Pancreas (tissue), 10 donors: Measurements from ENCODE around the gene CLDN3. TPM values are rescaled to one million over a fixed set of nuclear protein-coding genes. Genes with fewer than 3 reads are reported as not detected.

Experiments used
- ATAC-seq, 4 donors: fragments of 200-7000 bp; cut with Tn5 transposase; one replicate each; pipeline versions ENCODE4 v1.8.0 to v1.9.1; 2020; ENCODE audit warnings: mild to moderate bottlenecking in 4 of 4, moderate library complexity in 4 of 4
- DNase-seq, 6 donors: peaks; one replicate each; pipeline ENCODE4 v3.0.0-alpha.2; 2020
- FAIRE-seq: peaks from 2 replicates; lab custom pipeline; 2012; peaks lifted over from hg19 to GRCh38; lab: Jason Lieb, UNC
- H3K27ac ChIP-seq, 4 donors: fragments of 200-600 bp; sonication (generic); 1 replicate in 3 of 4; 2 replicates in 1 of 4; pipeline versions ENCODE4 v1.5.0 to v1.8.0; 2020
- H3K27me3 ChIP-seq, 4 donors: fragments of 200-600 bp; one replicate each; pipeline ENCODE4 v1.8.0; 2021
- H3K36me3 ChIP-seq, 3 donors: fragments of 200-600 bp; sonication (generic) in 1 of 3; one replicate each; pipeline versions ENCODE4 v1.5.0 to v1.8.0; 2020 to 2021
- H3K4me1 ChIP-seq, 3 donors: fragments of 200-600 bp; one replicate each; pipeline ENCODE4 v1.8.0; 2021
- H3K4me3 ChIP-seq, 4 donors: fragments of 200-600 bp; sonication (generic) in 2 of 4; one replicate each; pipeline versions ENCODE4 v1.5.0 to v1.8.0; 2020 to 2021
- H3K9me3 ChIP-seq, 4 donors: fragments of 200-600 bp; one replicate each; pipeline ENCODE4 v1.8.0; 2021
- WGBS, 2 donors: extraction: QIAGEN DNeasy Blood & Tissue Kit; methylation state at CpG; one replicate each; pipeline ENCODE4 v1.1.7; 2013; 5-methylcytosine and 5-hydroxymethylcytosine counted together
- intact Hi-C, 3 donors: fragments of 100-400 bp; cut with DNase I; formaldehyde crosslinking; loops; one replicate each; pipeline versions ENCODE4 v1.11.1 to v1.14.2; 2022
- polyA plus RNA-seq, 2 donors: library from polyadenylated mRNA; stranded (reverse); fragments of 200-250 nt; gene quantifications; one replicate each; pipeline ENCODE4 v1.2.3, GENCODE V29; 2013
- total RNA-seq, 6 donors: library from RNA; stranded (reverse); fragmentation: NEBNext Ultra II Directional in 4 of 6; extraction: Animal tissue kit (Norgen Biotek cat#: 25700) in 4 of 6; gene quantifications; one replicate each; pipeline versions ENCODE4 v1.2.1 to v1.2.4, GENCODE V29; 2021 to 2023
- TF ChIP-seq, protein P1 (sequence below), 4 donors: fragments of 200-600 bp; sonication (generic) in 3 of 4; IDR thresholded peaks; one replicate each; pipeline versions ENCODE4 v1.5.0 to v1.8.0; 2021; ENCODE audit warnings: antibody characterized with exemption in 4 of 4
- donor health status: healthy with polysubstance abuse.
- donor health status: DM: no; HTN: no; CAD: no; lungs with moderate emphysema.
- donor health status: DM: no; HTN: no; CAD: no.
- donor health status: control.
- donor health status: control.
- donor health status: Bipolar disorder and iron deficiency.
- donor health status: DM: yes; HTN: yes; CAD: no.
- donor health status: DM: no; HTN: no; CAD: no.
- donor health status: DM: no; HTN: no; CAD: no.
- donor health status: DM: yes; HTN: yes; CAD: no.

CLDN3 gene
- total and polyA plus RNA-seq, 8 donors = 42.9 to 122 (median 53.1) TPM

DNA sequence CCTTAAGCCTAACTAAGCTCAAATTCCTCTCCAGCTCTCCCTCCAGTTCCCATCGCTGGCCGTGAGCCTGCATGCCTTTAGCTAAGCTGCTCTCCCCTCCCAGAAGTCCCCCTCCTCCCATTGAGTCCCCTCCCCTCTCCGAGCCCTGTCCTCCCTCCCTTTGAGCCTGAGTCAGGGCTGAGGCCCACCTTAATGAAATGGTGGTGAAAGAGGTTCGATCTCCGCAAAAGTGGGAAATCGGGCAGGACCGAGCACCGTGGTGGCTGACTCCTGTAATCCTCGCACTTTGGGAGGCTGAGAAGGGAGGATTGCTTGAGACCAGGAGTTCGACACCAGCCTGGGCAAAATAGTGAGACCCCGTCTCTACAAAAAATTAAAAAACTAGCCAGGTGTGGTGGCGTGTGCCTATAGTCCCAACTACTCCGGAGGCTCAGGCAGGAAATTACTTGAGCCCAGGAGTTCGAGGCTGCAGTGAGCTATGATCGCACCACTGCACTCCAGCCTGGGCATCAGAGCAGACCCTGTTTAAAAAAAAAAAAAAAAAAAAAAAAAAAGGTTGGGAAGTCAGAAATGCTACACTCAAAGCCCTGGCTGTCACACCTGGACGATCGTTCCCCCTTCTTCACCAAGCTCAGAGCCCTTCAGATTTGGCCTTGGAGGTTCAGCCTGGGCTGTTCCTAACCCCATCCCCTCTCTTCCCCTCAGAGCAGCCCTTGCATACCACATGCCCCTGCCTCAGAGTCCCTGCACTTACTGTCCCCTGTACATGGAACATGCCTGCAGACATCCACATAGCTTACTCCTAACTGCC is 995 bp upstream of the CLDN3 start:
- peak in 1 of 6 donors; percentile 31 for DNase-seq
- H3K9me3 ChIP-seq = no peaks in the 10 kb centered on the region
- WGBS, 2 donors = 69% methylated on average over 17 of the region's 17 CpGs
- intact Hi-C loops = no loop called here
- TF ChIP-seq, protein P1, sequence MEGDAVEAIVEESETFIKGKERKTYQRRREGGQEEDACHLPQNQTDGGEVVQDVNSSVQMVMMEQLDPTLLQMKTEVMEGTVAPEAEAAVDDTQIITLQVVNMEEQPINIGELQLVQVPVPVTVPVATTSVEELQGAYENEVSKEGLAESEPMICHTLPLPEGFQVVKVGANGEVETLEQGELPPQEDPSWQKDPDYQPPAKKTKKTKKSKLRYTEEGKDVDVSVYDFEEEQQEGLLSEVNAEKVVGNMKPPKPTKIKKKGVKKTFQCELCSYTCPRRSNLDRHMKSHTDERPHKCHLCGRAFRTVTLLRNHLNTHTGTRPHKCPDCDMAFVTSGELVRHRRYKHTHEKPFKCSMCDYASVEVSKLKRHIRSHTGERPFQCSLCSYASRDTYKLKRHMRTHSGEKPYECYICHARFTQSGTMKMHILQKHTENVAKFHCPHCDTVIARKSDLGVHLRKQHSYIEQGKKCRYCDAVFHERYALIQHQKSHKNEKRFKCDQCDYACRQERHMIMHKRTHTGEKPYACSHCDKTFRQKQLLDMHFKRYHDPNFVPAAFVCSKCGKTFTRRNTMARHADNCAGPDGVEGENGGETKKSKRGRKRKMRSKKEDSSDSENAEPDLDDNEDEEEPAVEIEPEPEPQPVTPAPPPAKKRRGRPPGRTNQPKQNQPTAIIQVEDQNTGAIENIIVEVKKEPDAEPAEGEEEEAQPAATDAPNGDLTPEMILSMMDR (IDR thresholded peaks at IDR 0.05) = no peak
- FAIRE-seq = no peak
- H3K4me1 ChIP-seq = peaks cover 0 to 6% (median 4%) of the 10 kb centered on the region in 3 donors
- peak overlapping the region; percentile 37 to 71 (median 58) for H3K4me3 ChIP-seq
- no peaks in the 10 kb centered on the region for H3K27me3 ChIP-seq
- ATAC-seq = no peak
- H3K36me3 ChIP-seq = no peaks in the 10 kb centered on the region
- H3K27ac ChIP-seq = peak overlapping the region; percentile 92 to 96 (median 94)

DNA sequence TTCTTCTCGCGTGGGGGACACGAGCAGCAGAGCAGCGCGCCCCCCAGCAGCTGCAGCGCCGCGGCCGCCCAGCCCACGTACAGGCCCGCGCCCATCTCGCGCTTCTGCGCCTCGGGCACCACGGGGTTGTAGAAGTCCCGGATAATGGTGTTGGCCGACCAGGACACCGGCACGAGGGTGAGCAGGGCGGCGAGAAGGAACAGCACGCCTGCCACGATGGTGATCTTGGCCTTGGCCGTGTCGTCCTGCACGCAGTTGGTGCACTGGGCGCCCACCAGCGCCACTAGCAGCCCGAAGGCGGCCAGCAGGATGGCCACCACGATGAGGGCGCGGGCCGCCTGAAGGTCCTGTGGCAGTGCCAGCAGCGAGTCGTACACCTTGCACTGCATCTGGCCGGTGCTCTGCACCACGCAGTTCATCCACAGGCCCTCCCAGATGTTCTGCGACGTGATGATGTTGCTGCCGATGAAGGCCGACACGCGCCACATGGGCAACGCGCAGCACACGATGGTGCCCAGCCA is 529 bp downstream of the CLDN3 start:
- Histone ChIP-seq H3K4me3 (peak overlapping the region; percentile 37 to 71 (median 58)), H3K27ac (peak overlapping the region; percentile 92 to 96 (median 94)), H3K9me3 (no peaks in the 10 kb centered on the region), H3K4me1 (peaks cover 0 to 6% (median 4%) of the 10 kb centered on the region in 3 donors), H3K27me3 (no peaks in the 10 kb centered on the region), H3K36me3 (no peaks in the 10 kb centered on the region)
- 14 to 16% methylated on average over 27 to 49 of the region's 49 CpGs for WGBS, 2 donors
- intact Hi-C loops = no loop called here
- peak; percentile 26 to 46 (median 39) for ATAC-seq
- FAIRE-seq = no peak
- TF ChIP-seq, protein P1 (IDR thresholded peaks at IDR 0.05) = no peak
- peak in 3 of 6 donors; percentile 49 to 75 (median 67) for DNase-seq

DNA sequence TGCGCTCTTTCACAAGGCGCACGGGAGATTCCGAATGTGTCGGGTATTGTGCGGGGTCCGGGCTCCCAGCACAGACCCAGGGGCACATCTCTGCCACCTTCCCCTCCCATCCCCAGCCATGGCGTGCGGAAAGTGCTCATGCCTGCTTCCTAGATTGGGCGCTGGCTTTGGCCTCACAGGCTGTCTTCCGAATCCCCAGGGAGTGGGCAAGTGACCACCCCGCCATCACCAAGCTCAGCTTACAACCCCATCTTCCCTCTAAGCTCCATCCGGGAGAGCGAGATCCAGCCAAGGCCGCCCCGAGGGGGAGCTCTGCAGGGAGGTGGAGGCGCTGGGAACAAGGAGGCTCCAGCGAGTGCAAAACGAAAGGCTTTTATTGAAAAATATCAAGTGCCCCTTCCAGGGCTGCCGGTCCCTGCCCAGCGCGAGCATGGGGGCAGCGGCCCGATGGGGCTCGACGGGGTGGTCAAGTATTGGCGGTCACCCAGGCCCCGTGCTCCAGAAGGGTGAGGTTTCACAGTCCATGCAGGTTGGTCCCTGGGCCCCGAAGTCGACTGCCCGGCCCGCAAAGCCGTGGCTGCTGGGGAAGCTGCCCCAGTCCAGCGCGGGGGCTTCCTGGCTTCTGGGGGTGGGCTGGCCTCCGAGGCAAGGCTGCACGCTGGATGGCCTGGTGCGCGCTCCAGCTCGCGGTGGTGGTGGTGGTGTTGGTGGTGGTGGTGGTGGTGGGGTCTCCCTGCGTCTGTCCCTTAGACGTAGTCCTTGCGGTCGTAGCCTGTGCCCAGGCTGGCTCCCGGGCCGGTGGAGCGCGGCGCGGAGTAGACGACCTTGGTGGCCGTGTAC is 1.2 kb downstream of the CLDN3 start:
- intact Hi-C loops = no loop called here
- H3K9me3 ChIP-seq = no peaks in the 10 kb centered on the region
- peak overlapping the region; percentile 92 to 96 (median 94) for H3K27ac ChIP-seq
- H3K4me1 ChIP-seq = peaks cover 0 to 6% (median 4%) of the 10 kb centered on the region in 3 donors
- 45 to 53% methylated on average over 53 of the region's 53 CpGs for WGBS, 2 donors
- TF ChIP-seq, protein P1 (IDR thresholded peaks at IDR 0.05) = no peak
- DNase-seq = peak in 4 of 6 donors; percentile 23 to 83 (median 61)
- no peaks in the 10 kb centered on the region for H3K36me3 ChIP-seq
- no peak for ATAC-seq
- no peak for FAIRE-seq
- H3K4me3 ChIP-seq = peak overlapping the region; percentile 37 to 71 (median 58)
- H3K27me3 ChIP-seq = no peaks in the 10 kb centered on the region

DNA sequence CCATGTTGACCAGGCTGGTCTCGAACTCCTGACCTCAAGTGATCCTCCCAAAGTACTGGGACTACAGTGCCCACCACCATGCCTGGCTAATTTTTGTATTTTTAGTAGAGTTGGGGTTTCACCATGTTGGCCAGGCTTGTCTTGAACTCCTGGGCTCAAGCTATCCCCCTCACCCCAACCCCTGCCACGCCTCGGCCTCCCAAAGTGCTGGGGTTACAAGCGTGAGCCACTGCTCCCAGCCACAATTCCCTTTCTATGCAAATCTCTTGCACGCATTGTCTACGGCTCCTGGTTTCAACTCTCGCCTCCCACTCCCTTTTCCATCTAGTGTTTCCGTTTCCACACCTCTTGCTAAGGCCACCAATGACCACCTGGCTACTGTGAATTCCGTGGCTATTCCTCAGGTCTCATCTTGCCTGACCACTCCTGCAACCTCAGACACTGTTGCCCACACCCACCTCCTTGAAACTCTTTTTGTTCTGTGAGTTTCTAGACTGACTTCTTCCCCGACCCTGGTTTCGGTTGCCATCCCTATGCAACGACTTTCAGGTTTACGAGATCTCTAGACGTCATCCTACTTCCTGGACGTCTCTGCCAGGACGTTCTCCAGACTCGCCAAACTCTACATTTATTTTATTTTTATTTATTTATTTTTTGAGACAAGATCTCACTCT is 3.4 kb downstream of the CLDN3 start:
- Histone ChIP-seq H3K36me3 (no peaks in the 10 kb centered on the region), H3K4me3 (no peak overlapping the region), H3K4me1 (peaks cover 0 to 10% (median 4%) of the 10 kb centered on the region in 3 donors), H3K27ac (no peak overlapping the region), H3K27me3 (no peaks in the 10 kb centered on the region), H3K9me3 (no peaks in the 10 kb centered on the region)
- 91 to 92% methylated on average over 17 of the region's 17 CpGs for WGBS, 2 donors
- intact Hi-C loops = no loop called here
- no peak for FAIRE-seq
- TF ChIP-seq, protein P1 (IDR thresholded peaks at IDR 0.05) = no peak
- no peak for ATAC-seq
- DNase-seq = peak in 1 of 6 donors; percentile 23
